Measurements from ENCODE around the gene DFFB.

DFFB gene

DNA sequence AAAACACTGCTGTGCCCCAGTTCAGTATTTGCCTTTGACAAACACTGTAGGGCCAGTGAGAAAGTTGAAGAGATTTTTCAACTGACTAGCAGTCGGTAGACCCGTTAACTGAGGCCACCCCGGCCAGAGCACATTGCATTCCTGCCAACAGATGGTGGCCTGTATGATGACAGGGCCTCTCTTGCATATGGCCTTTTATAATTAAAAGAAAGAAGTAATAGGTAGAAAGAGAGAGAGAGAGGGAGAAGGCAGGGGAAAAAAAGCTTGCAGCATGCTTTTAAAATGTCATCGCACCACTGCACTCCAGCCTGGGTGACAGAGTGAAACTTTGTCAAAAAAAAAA lies 47.5 kb downstream of the DFFB start:
- Histone ChIP-seq H3K4me1 (ENCODE audit: control insufficient read depth, insufficient read depth, low read length) (no peaks in the 10 kb centered on the region), H3K4me3 (ENCODE audit: low read depth, low read length) (no peak overlapping the region), H3K27ac (ENCODE audit: extremely low read depth, low read depth, low read length) (no peak overlapping the region), H3K9me3 (ENCODE audit: control insufficient read depth, insufficient read depth, low read depth, low read length) (no peaks in the 10 kb centered on the region), H3K36me3 (ENCODE audit: control insufficient read depth in 2 of 2, insufficient read depth in 1 of 2, low read length in 2 of 2) (no peaks in the 10 kb centered on the region)
- TF ChIP-seq ZBTB1 (tag by site-specific recombination; IDR thresholded peaks at IDR 0.05), result no peak
- TF ChIP-seq ZNF23 (tag by site-specific recombination; IDR thresholded peaks at IDR 0.05; ENCODE audit: borderline replicate concordance), result no peak
- TF ChIP-seq ZNF501 (tag by site-specific recombination; IDR thresholded peaks at IDR 0.05), result no peak
- no peak for TF ChIP-seq ZNF48 (tag by site-specific recombination; IDR thresholded peaks at IDR 0.05)
- no peak for TF ChIP-seq REPIN1 (tag by site-specific recombination; IDR thresholded peaks at IDR 0.05; ENCODE audit: low read depth)
- no peak for TF ChIP-seq ZNF530 (tag by site-specific recombination; IDR thresholded peaks at IDR 0.05; ENCODE audit: low read depth)
- TF ChIP-seq, protein P1, sequence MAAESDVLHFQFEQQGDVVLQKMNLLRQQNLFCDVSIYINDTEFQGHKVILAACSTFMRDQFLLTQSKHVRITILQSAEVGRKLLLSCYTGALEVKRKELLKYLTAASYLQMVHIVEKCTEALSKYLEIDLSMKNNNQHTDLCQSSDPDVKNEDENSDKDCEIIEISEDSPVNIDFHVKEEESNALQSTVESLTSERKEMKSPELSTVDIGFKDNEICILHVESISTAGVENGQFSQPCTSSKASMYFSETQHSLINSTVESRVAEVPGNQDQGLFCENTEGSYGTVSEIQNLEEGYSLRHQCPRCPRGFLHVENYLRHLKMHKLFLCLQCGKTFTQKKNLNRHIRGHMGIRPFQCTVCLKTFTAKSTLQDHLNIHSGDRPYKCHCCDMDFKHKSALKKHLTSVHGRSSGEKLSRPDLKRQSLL (tag by site-specific recombination; IDR thresholded peaks at IDR 0.05), result no peak
- no peak for TF ChIP-seq FEZF1 (tag by site-specific recombination; IDR thresholded peaks at IDR 0.05)
- TF ChIP-seq ZNF561 (tag by site-specific recombination; IDR thresholded peaks at IDR 0.05; ENCODE audit: borderline replicate concordance), result no peak
- TF ChIP-seq ZNF654 (tag by site-specific recombination; IDR thresholded peaks at IDR 0.05; ENCODE audit: low read depth), result no peak
- TF ChIP-seq, protein P2, sequence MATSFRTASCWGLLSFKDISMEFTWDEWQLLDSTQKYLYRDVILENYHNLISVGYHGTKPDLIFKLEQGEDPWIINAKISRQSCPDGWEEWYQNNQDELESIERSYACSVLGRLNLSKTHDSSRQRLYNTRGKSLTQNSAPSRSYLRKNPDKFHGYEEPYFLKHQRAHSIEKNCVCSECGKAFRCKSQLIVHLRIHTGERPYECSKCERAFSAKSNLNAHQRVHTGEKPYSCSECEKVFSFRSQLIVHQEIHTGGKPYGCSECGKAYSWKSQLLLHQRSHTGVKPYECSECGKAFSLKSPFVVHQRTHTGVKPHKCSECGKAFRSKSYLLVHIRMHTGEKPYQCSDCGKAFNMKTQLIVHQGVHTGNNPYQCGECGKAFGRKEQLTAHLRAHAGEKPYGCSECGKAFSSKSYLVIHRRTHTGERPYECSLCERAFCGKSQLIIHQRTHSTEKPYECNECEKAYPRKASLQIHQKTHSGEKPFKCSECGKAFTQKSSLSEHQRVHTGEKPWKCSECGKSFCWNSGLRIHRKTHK (tag by site-specific recombination; IDR thresholded peaks at IDR 0.05), result no peak
- no peak for TF ChIP-seq KLF16 (tag by site-specific recombination; IDR thresholded peaks at IDR 0.05)
- no peak for TF ChIP-seq ZNF473 (tag by site-specific recombination; IDR thresholded peaks at IDR 0.05)
- POLR2A ChIA-PET, result no interaction called here
- CTCF ChIA-PET, result interaction anchor here (0.7 kb wide), 1 partner anchor 337 kb away, joined by 3 read pairs; no protein-coding TSS in a partner anchor

DNA sequence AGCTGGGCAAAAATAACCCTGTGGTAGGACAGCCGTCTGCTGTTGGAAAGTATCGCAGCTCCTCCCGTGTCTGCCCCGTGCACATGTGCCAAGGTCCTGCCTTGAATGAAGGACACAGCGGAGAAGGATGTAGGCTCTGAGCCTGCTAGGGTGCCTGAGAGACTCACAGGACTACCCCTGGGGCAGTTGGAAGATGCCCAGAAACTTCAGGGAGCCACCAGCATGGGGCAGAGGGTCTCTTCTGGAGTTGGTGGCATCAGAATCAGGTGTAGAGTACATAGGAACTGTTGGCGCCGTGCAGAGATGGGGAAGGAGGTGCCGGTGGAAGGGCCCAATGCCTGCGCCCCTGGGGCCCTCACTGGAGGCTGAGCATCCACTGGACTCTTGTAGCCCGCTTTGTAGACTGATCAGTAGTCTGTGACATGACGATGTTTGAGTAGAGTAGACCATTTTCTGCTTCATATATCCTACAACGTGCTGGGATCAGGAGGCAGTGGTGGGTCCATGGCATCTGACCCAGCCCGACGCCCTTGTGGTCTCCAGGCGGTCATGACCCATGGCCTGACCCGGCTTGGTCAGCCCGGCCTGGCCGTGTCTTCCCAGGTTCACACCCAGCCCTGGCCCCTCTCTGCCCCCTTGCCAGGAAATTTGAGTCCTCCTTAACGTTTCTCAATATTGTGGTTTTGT lies 48.1 kb downstream of the DFFB start:
- no peak overlapping the region for H3K4me3 ChIP-seq (ENCODE audit: low read depth, low read length)
- ChIA-PET POLR2A (no interaction called here), CTCF (interaction anchor here (0.6 to 0.7 kb wide), 2 partner anchors 241 to 338 kb away, joined by 3 to 4 read pairs; no protein-coding TSS in a partner anchor)
- no peaks in the 10 kb centered on the region for H3K4me1 ChIP-seq (ENCODE audit: control insufficient read depth, insufficient read depth, low read length)
- H3K27ac ChIP-seq (ENCODE audit: extremely low read depth, low read depth, low read length), result no peak overlapping the region
- TF ChIP-seq SP7 (tag by site-specific recombination; IDR thresholded peaks at IDR 0.05), result no peak
- TF ChIP-seq ZNF433 (tag by site-specific recombination; IDR thresholded peaks at IDR 0.05; ENCODE audit: low read depth), result no peak
- TF ChIP-seq ZNF600 (tag by site-specific recombination; IDR thresholded peaks at IDR 0.05), result no peak
- no peak for TF ChIP-seq ZNF391 (tag by site-specific recombination; IDR thresholded peaks at IDR 0.05; ENCODE audit: borderline replicate concordance, low read depth)
- TF ChIP-seq ZNF155 (tag by site-specific recombination; IDR thresholded peaks at IDR 0.05), result no peak
- no peak for TF ChIP-seq ZFP69B (tag by site-specific recombination; IDR thresholded peaks at IDR 0.05)
- TF ChIP-seq ZBTB8A (tag by site-specific recombination; IDR thresholded peaks at IDR 0.05), result no peak
- TF ChIP-seq ZNF843 (tag by site-specific recombination; IDR thresholded peaks at IDR 0.05), result no peak
- no peak for TF ChIP-seq ZEB2 (tag by site-specific recombination; IDR thresholded peaks at IDR 0.05)
- no peak for TF ChIP-seq ZNF830 (tag by site-specific recombination; IDR thresholded peaks at IDR 0.05; ENCODE audit: low read depth)
- no peak for TF ChIP-seq ZNF202 (tag by site-specific recombination; IDR thresholded peaks at IDR 0.05; ENCODE audit: borderline replicate concordance)
- no peak for TF ChIP-seq ZNF48 (tag by site-specific recombination; IDR thresholded peaks at IDR 0.05)
- TF ChIP-seq, protein P3, sequence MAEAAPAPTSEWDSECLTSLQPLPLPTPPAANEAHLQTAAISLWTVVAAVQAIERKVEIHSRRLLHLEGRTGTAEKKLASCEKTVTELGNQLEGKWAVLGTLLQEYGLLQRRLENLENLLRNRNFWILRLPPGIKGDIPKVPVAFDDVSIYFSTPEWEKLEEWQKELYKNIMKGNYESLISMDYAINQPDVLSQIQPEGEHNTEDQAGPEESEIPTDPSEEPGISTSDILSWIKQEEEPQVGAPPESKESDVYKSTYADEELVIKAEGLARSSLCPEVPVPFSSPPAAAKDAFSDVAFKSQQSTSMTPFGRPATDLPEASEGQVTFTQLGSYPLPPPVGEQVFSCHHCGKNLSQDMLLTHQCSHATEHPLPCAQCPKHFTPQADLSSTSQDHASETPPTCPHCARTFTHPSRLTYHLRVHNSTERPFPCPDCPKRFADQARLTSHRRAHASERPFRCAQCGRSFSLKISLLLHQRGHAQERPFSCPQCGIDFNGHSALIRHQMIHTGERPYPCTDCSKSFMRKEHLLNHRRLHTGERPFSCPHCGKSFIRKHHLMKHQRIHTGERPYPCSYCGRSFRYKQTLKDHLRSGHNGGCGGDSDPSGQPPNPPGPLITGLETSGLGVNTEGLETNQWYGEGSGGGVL (tag by site-specific recombination; IDR thresholded peaks at IDR 0.05), result no peak
- no peak for TF ChIP-seq ZBTB21 (tag by site-specific recombination; IDR thresholded peaks at IDR 0.05)
- no peak for TF ChIP-seq ZNF596 (tag by site-specific recombination; IDR thresholded peaks at IDR 0.05)
- H3K36me3 ChIP-seq (ENCODE audit: control insufficient read depth in 2 of 2, insufficient read depth in 1 of 2, low read length in 2 of 2), result no peaks in the 10 kb centered on the region
- no peaks in the 10 kb centered on the region for H3K9me3 ChIP-seq (ENCODE audit: control insufficient read depth, insufficient read depth, low read depth, low read length)

Data from HEK293 (cell line).